Memory B cell (primary cell): ENCODE data around the gene TBC1D8.
A peak's percentile ranks its signal among the peaks of the same experiment; 100 is the strongest.

Source experiments
- ATAC-seq: fragments of 150-1000 bp; cut with Tn5 transposase; 2 replicates; pipeline ENCODE4 v1.10.0; 2021; ENCODE audit warnings: low read depth, mild to moderate bottlenecking, moderate library complexity
- DNase-seq, 2 donors: peaks; one replicate each; pipeline ENCODE4 v3.0.0; 2022; ENCODE audit warnings: low spot score in 2 of 2
- H3K27ac Mint-ChIP-seq: one replicate; pipeline ENCODE4 v1.8.0; 2022; ENCODE audit warnings: mild to moderate bottlenecking, moderate library complexity, mixed read lengths
- H3K27me3 Mint-ChIP-seq: one replicate; pipeline ENCODE4 v1.8.0; 2022; ENCODE audit warnings: mixed read lengths
- H3K36me3 Mint-ChIP-seq: one replicate; pipeline ENCODE4 v1.8.0; 2022; ENCODE audit warnings: mild to moderate bottlenecking, mixed read lengths
- H3K4me1 Mint-ChIP-seq: one replicate; pipeline ENCODE4 v1.8.0; 2022; ENCODE audit warnings: mixed read lengths
- H3K4me3 Mint-ChIP-seq: one replicate; pipeline ENCODE4 v1.8.0; 2022; ENCODE audit warnings: mild to moderate bottlenecking, moderate library complexity, mixed read lengths
- H3K9me3 Mint-ChIP-seq: one replicate; pipeline ENCODE4 v1.8.0; 2022; ENCODE audit warnings: mixed read lengths

Gene TBC1D8

GRCh38 chr2:100998235-100998573, 153.0 kb downstream of the TBC1D8 start:
- Mint-ChIP-seq H3K27ac (no peak overlapping the region), H3K27me3 (no peaks in the 10 kb centered on the region), H3K36me3 (peaks cover 4% of the 10 kb centered on the region), H3K9me3 (no peaks in the 10 kb centered on the region), H3K4me1 (peaks cover 10% of the 10 kb centered on the region), H3K4me3 (no peak overlapping the region)
- ATAC-seq: no peak
- no peak for DNase-seq

GRCh38 chr2:100997509-100998234, 153.5 kb downstream of the TBC1D8 start:
- no peak for ATAC-seq
- H3K36me3 Mint-ChIP-seq: no peaks in the 10 kb centered on the region
- H3K27ac Mint-ChIP-seq: no peak overlapping the region
- H3K4me3 Mint-ChIP-seq: no peak overlapping the region
- H3K4me1 Mint-ChIP-seq: peaks cover 5% of the 10 kb centered on the region
- no peaks in the 10 kb centered on the region for H3K9me3 Mint-ChIP-seq
- DNase-seq: no peak
- H3K27me3 Mint-ChIP-seq: no peaks in the 10 kb centered on the region

DNA sequence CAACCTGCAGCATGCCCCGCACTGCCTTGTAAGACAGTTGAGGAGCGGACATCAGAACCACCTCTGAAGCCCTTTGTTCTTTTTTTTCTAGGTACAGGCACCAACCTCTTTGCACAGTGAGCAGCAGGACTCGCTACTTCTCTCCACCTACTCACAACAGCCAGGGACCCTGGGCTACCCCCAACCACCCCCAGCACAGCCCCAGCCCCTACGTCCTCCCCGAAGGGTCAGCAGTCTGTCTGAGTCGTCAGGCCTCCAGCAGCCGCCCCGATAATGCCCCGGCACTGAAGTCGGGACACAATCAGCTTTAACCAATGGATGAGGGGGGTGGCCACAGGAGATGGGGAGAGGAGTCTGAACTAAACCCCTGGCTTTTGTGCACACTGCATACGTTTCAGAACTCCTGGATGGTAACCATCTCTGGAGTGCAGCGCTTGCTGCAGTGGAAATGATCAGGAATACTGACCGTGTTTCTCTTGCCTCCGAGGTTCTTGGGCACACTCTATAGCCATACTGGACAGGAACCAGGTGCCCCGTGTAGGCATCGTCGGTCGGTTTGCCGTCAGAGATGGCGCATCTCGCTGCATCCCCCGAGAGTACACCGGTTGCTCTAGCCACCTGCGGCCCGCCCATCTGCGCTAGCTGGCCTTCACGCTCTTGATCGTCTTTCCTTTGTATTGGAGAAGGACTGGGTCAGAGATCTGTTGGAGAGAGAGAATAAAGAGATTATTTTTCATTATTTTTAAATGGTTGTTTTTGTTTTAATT, 155.7 kb downstream of the TBC1D8 start:
- Mint-ChIP-seq H3K9me3 (no peaks in the 10 kb centered on the region), H3K36me3 (no peaks in the 10 kb centered on the region), H3K4me1 (peaks cover 6% of the 10 kb centered on the region), H3K27me3 (no peaks in the 10 kb centered on the region), H3K27ac (no peak overlapping the region), H3K4me3 (no peak overlapping the region)
- ATAC-seq (no peak), DNase-seq (no peak)

- no peak overlapping the region for H3K4me3 Mint-ChIP-seq
- H3K27ac Mint-ChIP-seq: no peak overlapping the region
- H3K27me3 Mint-ChIP-seq: no peaks in the 10 kb centered on the region
- DNase-seq: no peak
- H3K36me3 Mint-ChIP-seq: no peaks in the 10 kb centered on the region
- peaks cover 6% of the 10 kb centered on the region for H3K4me1 Mint-ChIP-seq
- no peaks in the 10 kb centered on the region for H3K9me3 Mint-ChIP-seq
- ATAC-seq: no peak
These were observed 157.9 kb downstream of the TBC1D8 start for GRCh38 chr2:100993294-100993693.

GRCh38 chr2:100992262-100992661, 158.9 kb downstream of the TBC1D8 start:
- Mint-ChIP-seq H3K9me3 (no peaks in the 10 kb centered on the region), H3K4me3 (peak overlapping the region; percentile 62), H3K4me1 (peaks cover 6% of the 10 kb centered on the region), H3K27ac (peak overlapping the region; percentile 65), H3K36me3 (no peaks in the 10 kb centered on the region), H3K27me3 (no peaks in the 10 kb centered on the region)
- DNase-seq (no peak), ATAC-seq (peak; percentile 95)

DNA sequence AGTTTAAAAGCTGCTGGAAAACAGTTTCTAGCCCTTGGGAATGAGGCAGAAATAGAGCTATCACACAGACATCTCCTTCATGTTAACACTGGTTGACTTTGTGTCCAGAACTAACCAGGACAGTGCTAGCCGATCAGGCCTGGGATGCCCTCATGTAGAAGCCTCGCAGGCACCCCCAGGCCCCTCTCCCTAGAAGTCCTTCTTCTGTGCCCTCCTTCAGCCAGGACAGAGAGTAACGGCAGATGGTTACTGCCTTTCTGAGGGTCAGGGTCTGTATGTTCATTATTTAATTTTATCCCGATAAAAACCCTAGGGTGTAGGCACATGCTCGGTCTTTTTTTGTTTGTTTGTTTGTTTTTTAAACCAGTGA, 159.8 kb downstream of the TBC1D8 start:
- Mint-ChIP-seq H3K4me3 (no peak overlapping the region), H3K9me3 (no peaks in the 10 kb centered on the region), H3K4me1 (peaks cover 6% of the 10 kb centered on the region), H3K36me3 (no peaks in the 10 kb centered on the region), H3K27me3 (no peaks in the 10 kb centered on the region), H3K27ac (no peak overlapping the region)
- DNase-seq (no peak), ATAC-seq (no peak)

- DNase-seq (no peak), ATAC-seq (no peak)
- Mint-ChIP-seq H3K36me3 (no peaks in the 10 kb centered on the region), H3K27ac (no peak overlapping the region), H3K27me3 (no peaks in the 10 kb centered on the region), H3K9me3 (no peaks in the 10 kb centered on the region), H3K4me1 (peaks cover 6% of the 10 kb centered on the region), H3K4me3 (no peak overlapping the region)
These were observed 160.4 kb downstream of the TBC1D8 start for GRCh38 chr2:100990650-100991403.

GRCh38 chr2:100990166-100990565, 161.0 kb downstream of the TBC1D8 start:
- H3K9me3 Mint-ChIP-seq: no peaks in the 10 kb centered on the region
- peaks cover 7% of the 10 kb centered on the region for H3K4me1 Mint-ChIP-seq
- H3K36me3 Mint-ChIP-seq: no peaks in the 10 kb centered on the region
- no peak overlapping the region for H3K27ac Mint-ChIP-seq
- H3K27me3 Mint-ChIP-seq: peaks cover under 1% of the 10 kb centered on the region
- no peak overlapping the region for H3K4me3 Mint-ChIP-seq
- DNase-seq (no peak), ATAC-seq (no peak)

DNA sequence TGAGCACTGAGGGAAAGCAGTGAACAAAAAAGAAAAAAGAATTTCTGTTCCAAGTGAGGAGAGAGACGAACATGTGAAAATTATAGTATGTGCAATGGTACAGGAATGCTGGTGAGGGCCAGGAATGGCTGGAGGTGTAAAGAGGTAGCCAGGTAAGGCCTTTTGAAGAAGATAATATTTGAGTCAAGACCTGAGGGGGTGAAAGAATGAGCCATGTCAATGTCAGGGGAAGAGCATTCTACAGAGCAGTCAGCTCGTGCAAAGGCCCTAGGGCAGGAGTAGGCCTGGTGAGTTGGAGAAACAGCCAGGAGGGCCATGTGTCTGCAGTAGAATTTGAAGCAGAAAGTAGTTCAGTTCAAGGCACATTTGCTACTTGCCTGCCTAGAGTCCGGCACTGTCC, 161.5 kb downstream of the TBC1D8 start:
- Mint-ChIP-seq H3K4me1 (peaks cover 10% of the 10 kb centered on the region), H3K27ac (no peak overlapping the region), H3K36me3 (no peaks in the 10 kb centered on the region), H3K9me3 (no peaks in the 10 kb centered on the region), H3K4me3 (no peak overlapping the region), H3K27me3 (peaks cover 4% of the 10 kb centered on the region)
- DNase-seq: no peak
- ATAC-seq: no peak

GRCh38 chr2:100988630-100989417, 162.4 kb downstream of the TBC1D8 start:
- no peak overlapping the region for H3K27ac Mint-ChIP-seq
- H3K27me3 Mint-ChIP-seq: peaks cover 4% of the 10 kb centered on the region
- ATAC-seq (no peak), DNase-seq (no peak)
- H3K36me3 Mint-ChIP-seq: no peaks in the 10 kb centered on the region
- H3K4me3 Mint-ChIP-seq: no peak overlapping the region
- H3K9me3 Mint-ChIP-seq: no peaks in the 10 kb centered on the region
- peaks cover 10% of the 10 kb centered on the region for H3K4me1 Mint-ChIP-seq

DNA sequence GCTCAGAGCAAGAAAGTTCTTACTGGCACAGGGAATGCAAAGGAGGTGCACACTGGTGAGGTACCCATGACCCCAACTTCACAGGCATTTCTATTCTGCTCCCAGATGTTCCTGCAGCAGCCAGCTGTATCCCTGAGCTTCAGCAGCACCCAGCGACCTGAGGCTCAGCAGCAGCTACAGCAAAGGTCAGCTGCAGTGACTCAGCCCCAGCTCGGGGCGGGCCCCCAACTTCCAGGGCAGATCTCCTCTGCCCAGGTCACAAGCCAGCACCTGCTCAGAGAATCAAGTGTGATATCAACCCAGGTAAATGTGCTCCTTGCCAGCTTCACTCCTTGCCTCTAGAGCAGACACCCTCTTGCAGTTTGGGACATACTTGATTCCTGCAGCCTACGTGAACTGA, 163.2 kb downstream of the TBC1D8 start:
- no peak overlapping the region for H3K4me3 Mint-ChIP-seq
- H3K36me3 Mint-ChIP-seq: no peaks in the 10 kb centered on the region
- no peak for DNase-seq
- peaks cover 10% of the 10 kb centered on the region for H3K4me1 Mint-ChIP-seq
- peaks cover 4% of the 10 kb centered on the region for H3K27me3 Mint-ChIP-seq
- no peak overlapping the region for H3K27ac Mint-ChIP-seq
- no peaks in the 10 kb centered on the region for H3K9me3 Mint-ChIP-seq
- ATAC-seq: no peak

DNA sequence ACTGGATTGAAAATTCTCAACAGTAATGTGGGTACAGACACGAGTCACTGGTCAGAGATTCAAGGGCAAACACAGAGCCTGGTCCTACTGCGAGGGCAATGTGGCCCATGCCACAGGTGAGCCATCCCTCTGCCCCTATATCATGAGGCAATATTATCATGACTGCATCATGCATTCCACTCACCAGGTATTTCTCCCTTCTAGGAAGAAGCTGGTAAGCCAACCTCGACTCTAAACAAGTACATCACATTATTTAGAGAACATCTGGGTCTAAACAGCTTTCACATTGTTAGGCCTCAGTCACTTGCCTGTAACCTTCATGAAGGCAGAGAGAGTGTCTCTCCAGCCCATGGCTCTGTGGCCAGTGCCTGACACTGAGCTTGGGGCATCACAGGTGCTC, 163.6 kb downstream of the TBC1D8 start:
- Mint-ChIP-seq H3K4me3 (no peak overlapping the region), H3K27ac (no peak overlapping the region), H3K9me3 (no peaks in the 10 kb centered on the region), H3K4me1 (peaks cover 8% of the 10 kb centered on the region), H3K36me3 (no peaks in the 10 kb centered on the region), H3K27me3 (peaks cover 4% of the 10 kb centered on the region)
- ATAC-seq (no peak), DNase-seq (no peak)

DNA sequence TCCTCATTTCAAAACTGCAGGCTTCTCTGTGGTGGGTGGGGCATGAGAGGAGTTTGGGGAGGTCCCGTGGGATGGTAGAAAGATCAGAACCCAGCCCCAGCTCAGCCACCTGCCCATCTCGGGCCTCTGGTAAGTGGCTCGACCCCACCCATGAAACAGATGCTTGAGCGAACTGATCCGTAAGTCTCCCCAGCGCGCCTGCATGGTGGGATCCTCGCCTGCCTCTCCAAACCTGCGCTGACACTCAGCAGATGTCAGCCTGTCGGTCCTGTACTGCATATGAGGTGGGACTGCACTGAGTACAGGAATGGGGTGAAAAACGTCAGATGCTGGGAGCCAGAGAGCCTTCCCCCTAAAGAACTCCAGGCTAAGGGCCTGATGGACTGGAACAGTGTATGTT, 165.0 kb downstream of the TBC1D8 start:
- Mint-ChIP-seq H3K4me1 (peaks cover 4% of the 10 kb centered on the region), H3K27ac (no peak overlapping the region), H3K4me3 (no peak overlapping the region), H3K27me3 (peaks cover 4% of the 10 kb centered on the region), H3K9me3 (no peaks in the 10 kb centered on the region), H3K36me3 (no peaks in the 10 kb centered on the region)
- DNase-seq (no peak), ATAC-seq (no peak)

- peaks cover 4% of the 10 kb centered on the region for H3K4me1 Mint-ChIP-seq
- H3K9me3 Mint-ChIP-seq: no peaks in the 10 kb centered on the region
- no peak overlapping the region for H3K27ac Mint-ChIP-seq
- H3K27me3 Mint-ChIP-seq: peaks cover 4% of the 10 kb centered on the region
- no peaks in the 10 kb centered on the region for H3K36me3 Mint-ChIP-seq
- DNase-seq (peak; percentile 72 to 76), ATAC-seq (peak; percentile 87)
- no peak overlapping the region for H3K4me3 Mint-ChIP-seq
These were observed 166.3 kb downstream of the TBC1D8 start for GRCh38 chr2:100984892-100985307.
